Skeletal muscle tissue (tissue), 4 donors: ENCODE measurements around the gene TNNC2. TPM values are rescaled to one million over a fixed set of nuclear protein-coding genes. Genes with fewer than 3 reads are reported as not detected.
A peak's percentile ranks its signal among the peaks of the same experiment; 100 is the strongest.

Source experiments
- H3K27ac ChIP-seq: one replicate; pipeline ENCODE4 v1.7.0; 2013; ENCODE audit warnings: mild to moderate bottlenecking, low read depth, low read length, inconsistent platforms
- H3K27me3 ChIP-seq, 3 donors: one replicate each; pipeline ENCODE4 v1.7.0; 2013; ENCODE audit warnings: low read length in 3 of 3; ENCODE audit not compliant: control insufficient read depth in 3 of 3, insufficient read depth in 3 of 3
- H3K36me3 ChIP-seq, 3 donors: one replicate each; pipeline ENCODE4 v1.7.0; 2013; ENCODE audit warnings: low read length in 3 of 3; ENCODE audit not compliant: control insufficient read depth in 3 of 3, insufficient read depth in 3 of 3
- H3K4me1 ChIP-seq, 3 donors: one replicate each; pipeline ENCODE4 v1.7.0; 2013; ENCODE audit warnings: low read length in 3 of 3, mild to moderate bottlenecking in 3 of 3; ENCODE audit not compliant: control insufficient read depth in 3 of 3, insufficient read depth in 3 of 3
- H3K4me3 ChIP-seq, 3 donors: one replicate each; pipeline ENCODE4 v1.7.0; 2013; ENCODE audit warnings: low read length in 3 of 3
- H3K9ac ChIP-seq, 3 donors: one replicate each; pipeline ENCODE4 v1.7.0; 2013; ENCODE audit warnings: low read length in 3 of 3, mild to moderate bottlenecking in 3 of 3, moderate library complexity in 2 of 3, low read depth in 1 of 3
- H3K9me3 ChIP-seq, 3 donors: one replicate each; pipeline ENCODE4 v1.7.0; 2013; ENCODE audit warnings: low read length in 3 of 3; ENCODE audit not compliant: control insufficient read depth in 3 of 3
- total RNA-seq: library from RNA; depleted of rRNA; stranded (reverse); fragments of >200 nt; gene quantifications from one replicate; pipeline ENCODE4 v1.2.3, GENCODE V29; 2014
- donor health status: Osteomylitis.

TNNC2 gene
- total RNA-seq, 1 donor from 2014 or later: 2,844 TPM

DNA sequence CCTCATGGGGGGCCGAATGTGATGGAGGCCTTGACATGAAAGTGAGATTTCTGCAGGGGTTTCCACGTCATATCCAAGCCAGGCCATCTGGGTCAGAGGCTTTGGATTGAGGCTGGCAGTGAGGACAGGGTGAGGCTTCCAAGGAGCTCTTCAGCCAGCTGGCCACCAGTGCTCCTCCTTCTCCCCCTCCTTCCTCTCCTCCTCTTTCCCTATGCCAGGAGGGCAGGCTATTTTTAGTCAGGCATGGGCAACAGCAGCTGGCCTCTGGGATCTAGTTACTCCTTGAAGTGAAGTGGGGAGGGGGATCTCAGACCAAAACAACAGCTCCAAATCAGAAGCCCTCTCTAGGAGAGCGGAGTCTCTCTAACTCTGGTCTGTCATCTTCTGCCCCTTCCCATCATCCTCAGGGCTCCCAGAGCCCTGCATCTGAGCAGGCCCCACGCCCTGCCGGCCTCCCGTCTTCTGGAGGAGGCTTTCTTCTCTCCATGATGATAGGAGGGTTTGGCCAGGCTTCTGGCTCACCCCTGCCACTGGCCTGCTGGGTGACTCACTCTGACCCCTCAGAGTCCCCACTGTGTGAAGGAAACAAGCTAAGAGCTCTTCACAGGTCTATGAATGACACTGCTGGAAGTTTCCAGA lies 612 bp downstream of the TNNC2 start:
- H3K4me3 ChIP-seq: peak overlapping the region; percentile 69 to 91 (median 81)
- peaks cover 40 to 62% (median 45%) of the 10 kb centered on the region in 3 donors for H3K4me1 ChIP-seq
- peaks cover 6 to 9% (median 8%) of the 10 kb centered on the region in 3 donors for H3K27me3 ChIP-seq
- H3K9me3 ChIP-seq: no peaks in the 10 kb centered on the region
- peak overlapping the region; percentile 99 for H3K27ac ChIP-seq
- H3K9ac ChIP-seq: peak overlapping the region; percentile 90 to 97 (median 91)
- H3K36me3 ChIP-seq: peaks cover 13 to 29% (median 14%) of the 10 kb centered on the region in 3 donors

DNA sequence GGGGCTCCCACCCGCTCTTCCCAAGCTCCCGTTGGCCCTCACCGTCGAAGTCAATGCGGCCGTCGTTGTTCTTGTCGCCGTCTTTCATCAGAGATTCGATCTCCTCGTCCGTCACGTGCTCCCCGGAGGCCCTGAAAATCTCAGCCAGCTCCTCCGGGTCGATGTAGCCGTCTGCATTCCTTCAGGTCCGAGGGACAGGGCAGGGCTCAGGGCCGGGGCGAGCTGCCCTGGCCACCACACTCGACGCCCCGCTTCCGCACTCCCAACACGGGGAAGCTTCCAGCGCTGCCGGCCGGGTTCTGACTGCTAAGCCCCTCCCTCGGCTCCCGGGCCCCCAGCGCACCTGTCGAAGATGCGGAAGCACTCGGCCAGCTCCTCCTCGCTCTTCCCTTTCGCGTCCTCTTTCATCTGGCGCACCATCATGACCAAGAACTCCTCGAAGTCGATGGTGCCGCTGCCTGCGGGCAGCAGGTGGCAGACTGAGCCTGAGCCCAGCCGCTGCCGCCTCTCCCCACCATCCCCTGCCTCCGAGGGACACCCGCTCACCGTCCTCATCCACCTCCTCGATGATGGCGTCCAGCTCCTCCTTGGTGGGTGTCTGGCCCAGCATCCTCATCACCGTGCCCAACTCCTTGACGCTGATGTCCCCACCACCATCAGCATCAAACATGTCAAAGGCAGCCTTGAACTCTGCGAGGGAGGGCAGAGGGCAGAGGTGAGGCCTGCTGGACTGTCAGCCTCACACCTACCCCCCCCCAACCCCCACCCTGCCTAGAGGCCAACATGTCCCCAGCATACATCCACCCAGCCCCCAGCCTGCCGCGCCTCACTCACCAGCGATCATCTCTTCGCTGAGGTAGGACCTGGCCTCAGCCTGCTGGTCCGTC lies 2.9 kb downstream of the TNNC2 start:
- Histone ChIP-seq H3K27ac (peak overlapping the region; percentile 99), H3K9me3 (no peaks in the 10 kb centered on the region), H3K4me3 (peak overlapping the region; percentile 75 to 91 (median 81)), H3K4me1 (peaks cover 40 to 62% (median 45%) of the 10 kb centered on the region in 3 donors), H3K9ac (peak overlapping the region; percentile 90 to 97 (median 91)), H3K27me3 (peaks cover 6 to 9% (median 8%) of the 10 kb centered on the region in 3 donors), H3K36me3 (peaks cover 16 to 38% (median 17%) of the 10 kb centered on the region in 3 donors)

DNA sequence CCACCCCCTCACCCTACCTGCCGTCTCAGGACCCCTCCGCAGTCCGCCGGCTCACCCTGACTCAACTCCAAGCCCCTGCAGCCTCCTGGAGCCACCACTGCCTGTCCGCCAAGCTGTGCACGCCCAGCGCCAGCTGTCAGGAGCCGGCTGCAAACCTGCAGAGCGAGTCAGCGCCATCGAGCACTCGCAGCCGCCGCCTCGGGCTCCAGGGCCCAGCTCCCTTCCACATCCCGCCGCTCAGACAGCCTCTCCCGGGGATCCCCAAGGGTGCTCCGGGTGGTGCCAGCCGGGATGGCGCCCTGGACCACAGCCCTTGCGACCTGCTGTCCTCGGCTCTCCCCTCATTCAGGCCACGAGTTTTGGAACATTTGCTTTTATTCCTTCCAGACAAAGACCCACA lies 4.3 kb downstream of the TNNC2 start:
- peaks cover 34 to 52% (median 35%) of the 10 kb centered on the region in 3 donors for H3K4me1 ChIP-seq
- peak overlapping the region; percentile 70 to 90 (median 71) for H3K9ac ChIP-seq
- no peak overlapping the region for H3K27ac ChIP-seq
- peaks cover 6 to 9% (median 8%) of the 10 kb centered on the region in 3 donors for H3K27me3 ChIP-seq
- peak overlapping the region; percentile 69 to 91 (median 81) for H3K4me3 ChIP-seq
- H3K9me3 ChIP-seq: no peaks in the 10 kb centered on the region
- peaks cover 16 to 38% (median 21%) of the 10 kb centered on the region in 3 donors for H3K36me3 ChIP-seq

DNA sequence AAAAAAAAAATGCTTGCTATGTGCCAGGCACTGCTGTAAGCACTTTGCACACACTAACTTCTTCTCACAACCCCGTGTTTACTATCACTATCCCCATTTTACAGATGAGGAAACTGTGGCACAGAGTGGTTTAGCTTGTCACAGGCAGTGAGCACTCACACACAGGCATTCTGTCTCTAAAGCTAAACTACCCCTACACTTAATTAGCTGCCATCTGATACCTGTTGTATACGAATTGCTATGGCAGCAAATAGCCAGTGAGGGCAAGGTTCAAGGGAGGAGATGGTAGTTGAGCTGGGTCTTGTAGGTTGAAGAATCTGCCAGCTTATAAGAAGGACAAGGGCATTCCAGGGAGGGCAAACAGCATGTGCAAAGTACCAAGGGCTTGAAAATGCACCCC lies 5.2 kb downstream of the TNNC2 start:
- H3K9me3 ChIP-seq: no peaks in the 10 kb centered on the region
- H3K27ac ChIP-seq: no peak overlapping the region
- H3K36me3 ChIP-seq: peaks cover 16 to 38% (median 21%) of the 10 kb centered on the region in 3 donors
- peaks cover 30 to 43% (median 34%) of the 10 kb centered on the region in 3 donors for H3K4me1 ChIP-seq
- H3K9ac ChIP-seq: no peak overlapping the region
- H3K4me3 ChIP-seq: peak overlapping the region; percentile 29 to 81 (median 54)
- peaks cover 6 to 9% (median 8%) of the 10 kb centered on the region in 3 donors for H3K27me3 ChIP-seq

DNA sequence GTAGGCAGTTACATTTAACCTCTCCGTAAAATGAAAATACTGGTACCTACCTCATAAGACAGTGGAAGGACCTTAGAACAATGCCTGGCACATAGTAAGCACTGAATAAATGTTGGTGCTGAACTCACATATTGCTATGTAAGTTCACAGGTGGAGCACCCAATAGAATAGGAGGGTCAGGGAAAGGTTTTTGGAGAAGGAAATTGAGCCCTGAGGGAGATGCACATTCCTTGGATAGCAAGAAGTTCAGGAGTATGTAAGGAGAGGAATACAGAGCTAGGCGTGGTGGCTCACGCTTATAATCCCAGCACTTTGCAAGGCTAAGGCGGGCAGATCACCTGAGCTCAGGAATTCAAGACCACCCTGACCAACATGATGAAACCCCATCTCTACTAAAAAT lies 7.6 kb downstream of the TNNC2 start:
- Histone ChIP-seq H3K36me3 (peaks cover 12 to 22% (median 14%) of the 10 kb centered on the region in 3 donors), H3K27ac (no peak overlapping the region)

DNA sequence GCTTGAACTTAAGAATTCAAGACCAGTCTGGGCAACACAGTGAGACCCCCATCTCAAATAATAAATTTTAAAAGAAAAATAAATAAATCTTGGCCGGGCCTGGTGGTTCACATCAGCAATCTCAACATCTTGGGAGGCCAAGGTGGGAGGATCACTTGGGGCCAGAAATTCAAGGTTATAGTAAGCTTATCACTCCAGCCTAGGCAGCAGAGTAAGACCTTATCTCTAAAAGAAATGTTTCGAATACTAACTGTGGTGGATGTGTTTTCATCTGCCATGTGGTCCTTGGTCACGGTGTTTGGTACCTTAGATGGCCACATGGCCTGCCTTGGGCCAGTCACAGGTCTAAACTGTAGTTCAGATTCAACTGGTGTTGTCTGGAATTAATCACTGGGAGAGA lies 8.9 kb downstream of the TNNC2 start:
- H3K27ac ChIP-seq: peak overlapping the region; percentile 25
- no peak overlapping the region for H3K9ac ChIP-seq
- peaks cover 13 to 15% (median 15%) of the 10 kb centered on the region in 3 donors for H3K4me1 ChIP-seq
- H3K36me3 ChIP-seq: peaks cover 5 to 13% (median 10%) of the 10 kb centered on the region in 3 donors
- H3K27me3 ChIP-seq: peaks cover 0 to 8% (median 0%) of the 10 kb centered on the region in 3 donors
- H3K9me3 ChIP-seq: no peaks in the 10 kb centered on the region
- no peak overlapping the region for H3K4me3 ChIP-seq

More for the DNA sequence above, 7.6 kb downstream of the TNNC2 start:
- Histone ChIP-seq H3K4me3 (no peak overlapping the region), H3K9me3 (no peaks in the 10 kb centered on the region), H3K27me3 (peaks cover 6 to 9% (median 8%) of the 10 kb centered on the region in 3 donors), H3K9ac (no peak overlapping the region), H3K4me1 (peaks cover 18 to 26% (median 23%) of the 10 kb centered on the region in 3 donors)

DNA sequence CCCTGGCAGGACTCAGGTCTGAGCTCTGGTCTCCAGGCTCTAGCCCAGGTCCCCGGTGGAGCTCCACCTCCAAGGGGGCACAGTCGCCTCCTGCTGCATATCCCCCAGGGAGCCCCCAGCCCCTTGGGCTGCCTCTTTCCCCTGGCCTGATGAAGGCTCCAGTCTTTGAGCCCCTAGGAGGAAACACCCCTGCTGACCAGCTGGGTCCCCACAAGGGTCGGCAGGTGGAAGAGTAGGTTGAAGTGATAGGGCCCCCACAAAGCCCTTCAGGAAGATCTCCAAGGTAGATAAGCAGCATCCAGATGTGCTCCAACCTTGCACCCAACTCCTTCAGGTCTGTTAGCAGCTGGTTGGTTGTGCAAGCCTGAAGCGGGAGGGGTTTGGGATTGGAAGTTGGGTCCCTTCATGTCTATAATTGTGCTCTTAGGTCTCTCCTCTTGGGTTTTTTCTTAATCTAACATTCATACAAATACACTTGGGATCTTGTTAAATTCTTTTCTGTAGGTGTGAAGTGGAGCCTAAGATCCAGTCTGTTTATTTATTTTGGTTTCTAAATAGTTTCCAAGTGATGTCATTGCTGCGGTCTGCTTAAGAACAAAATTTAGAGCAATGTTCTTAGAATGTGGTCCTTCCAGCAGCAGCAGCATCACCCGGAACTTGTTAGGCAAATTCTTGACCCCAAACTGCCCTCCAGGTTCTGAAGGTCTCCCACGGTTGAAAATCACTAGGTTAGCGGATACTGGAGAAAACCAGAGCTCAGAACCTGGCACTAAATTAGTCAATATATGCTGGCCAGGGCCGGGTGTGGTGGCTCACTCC lies 9.5 kb downstream of the TNNC2 start:
- Histone ChIP-seq H3K4me1 (peaks cover 13 to 17% (median 14%) of the 10 kb centered on the region in 3 donors), H3K27me3 (peaks cover 0 to 2% (median 0%) of the 10 kb centered on the region in 3 donors), H3K27ac (no peak overlapping the region), H3K4me3 (no peak overlapping the region), H3K9me3 (no peaks in the 10 kb centered on the region), H3K36me3 (peaks cover 2 to 10% (median 9%) of the 10 kb centered on the region in 3 donors), H3K9ac (no peak overlapping the region)

DNA sequence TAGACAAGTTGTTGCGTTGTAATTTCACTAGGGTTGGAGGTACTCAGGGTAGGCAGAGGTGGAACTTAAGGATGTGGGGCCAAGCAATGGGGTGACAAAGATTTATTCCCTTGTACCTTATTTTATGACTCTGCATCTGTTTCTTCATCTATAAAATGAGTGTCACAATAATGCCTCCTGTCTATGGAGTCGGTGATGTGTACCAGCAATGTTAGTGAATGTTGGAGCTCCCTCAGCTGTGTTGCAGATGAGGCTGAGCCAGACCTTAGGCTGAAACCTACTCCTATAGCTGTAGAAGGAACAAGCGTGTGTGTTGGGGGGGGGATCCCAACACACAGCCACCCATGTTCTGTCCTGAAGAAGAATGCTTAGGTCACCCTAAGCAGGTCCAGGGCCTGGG lies 10.2 kb downstream of the TNNC2 start:
- Histone ChIP-seq H3K4me3 (no peak overlapping the region), H3K9ac (no peak overlapping the region), H3K9me3 (no peaks in the 10 kb centered on the region), H3K4me1 (peaks cover 12 to 17% (median 14%) of the 10 kb centered on the region in 3 donors), H3K27ac (no peak overlapping the region), H3K36me3 (peaks cover 2 to 9% (median 9%) of the 10 kb centered on the region in 3 donors), H3K27me3 (no peaks in the 10 kb centered on the region)

DNA sequence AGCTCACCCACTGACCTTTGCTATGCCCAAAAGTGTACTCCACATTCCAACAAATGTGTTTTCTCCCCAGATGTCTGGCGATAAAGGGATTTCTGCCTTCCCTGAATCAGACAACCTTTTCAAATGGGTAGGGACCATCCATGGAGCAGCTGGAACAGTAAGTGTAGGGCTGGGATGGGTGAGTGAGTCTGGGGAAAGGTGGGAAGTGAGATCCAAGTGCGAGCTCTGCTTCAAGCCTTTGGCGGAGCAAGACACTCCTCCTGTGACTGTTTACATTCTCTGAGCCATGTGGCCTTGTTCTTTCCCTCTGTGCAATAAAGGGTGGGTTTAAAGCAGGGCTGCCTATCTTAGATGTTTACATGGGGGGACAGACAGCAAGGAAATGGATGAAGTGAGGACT lies 12.8 kb downstream of the TNNC2 start:
- Histone ChIP-seq H3K9ac (no peak overlapping the region), H3K36me3 (peaks cover 23 to 27% (median 24%) of the 10 kb centered on the region in 3 donors), H3K4me1 (peaks cover 10 to 17% (median 15%) of the 10 kb centered on the region in 3 donors), H3K27me3 (no peaks in the 10 kb centered on the region), H3K9me3 (no peaks in the 10 kb centered on the region), H3K4me3 (no peak overlapping the region), H3K27ac (no peak overlapping the region)
